AG10803 (cell line): Measurements from ENCODE around the gene TMEM38A.
A peak's percentile ranks its signal among the peaks of the same experiment; 100 is the strongest.

Experiments used
- DNase-seq: peaks from one replicate; pipeline ENCODE4 v3.0.0; 2010; ENCODE audit warnings: low read depth
- H3K4me3 ChIP-seq: 2 replicates; pipeline ENCODE4 v1.5.1; 2011; ENCODE audit warnings: mild to moderate bottlenecking, low read length, control low read depth
- CTCF ChIP-seq: conservative IDR thresholded peaks from 2 replicates; pipeline ENCODE4 v1.5.1; 2011; ENCODE audit warnings: mild to moderate bottlenecking, low read length, control low read depth, inconsistent platforms

TMEM38A gene

GRCh38 chr19:16626796-16627192 lies 34.1 kb upstream of the TMEM38A start:
- peak overlapping the region; percentile 97 for H3K4me3 ChIP-seq
- no peak for DNase-seq
- TF ChIP-seq CTCF = no peak

- DNase-seq = peak; percentile 14
These were observed 33.6 kb upstream of the TMEM38A start for GRCh38 chr19:16627193-16627927.

GRCh38 chr19:16627928-16628182 lies 33.1 kb upstream of the TMEM38A start:
- no peak for TF ChIP-seq CTCF
- peak overlapping the region; percentile 97 for H3K4me3 ChIP-seq
- no peak for DNase-seq

More at GRCh38 chr19:16627193-16627927, 33.6 kb upstream of the TMEM38A start:
- peak overlapping the region; percentile 97 for H3K4me3 ChIP-seq
- no peak for TF ChIP-seq CTCF

GRCh38 chr19:16628183-16628983 lies 32.6 kb upstream of the TMEM38A start, which contains the start of gene MED26:
TSS of gene MED26 (minus strand) at chr19:16628204. CDS start at chr19:16627943, 261 bp downstream.
- TF ChIP-seq CTCF = no peak; the same call in 1 of the 2 replicates
- DNase-seq = peak; percentile 91
- H3K4me3 ChIP-seq = peak within 1 kb of the TSS; percentile 97

- H3K4me3 ChIP-seq = peak overlapping the region; percentile 84
- no peak for TF ChIP-seq CTCF
- peak; percentile 86 for DNase-seq
These were observed 31.8 kb upstream of the TMEM38A start for GRCh38 chr19:16628984-16629691.

- H3K4me3 ChIP-seq = no peak overlapping the region
- no peak for DNase-seq
- TF ChIP-seq CTCF = no peak
These were observed 29.5 kb upstream of the TMEM38A start for GRCh38 chr19:16631465-16631864.
